Endothelial cell (in vitro differentiated cells): Measurements from ENCODE around the gene OR4F15. TPM values are rescaled to one million over a fixed set of nuclear protein-coding genes. Genes with fewer than 3 reads are reported as not detected.

Source experiments
- DNase-seq: peaks from one replicate; pipeline ENCODE4 v3.0.0; 2021; ENCODE audit warnings: low spot score
- H3K27ac Mint-ChIP-seq: one replicate; pipeline ENCODE4 v1.8.0; 2021; ENCODE audit warnings: mixed read lengths, inconsistent platforms; ENCODE audit not compliant: unreplicated experiment
- H3K27me3 Mint-ChIP-seq: one replicate; pipeline ENCODE4 v1.8.0; 2021; ENCODE audit warnings: mild to moderate bottlenecking, moderate library complexity, mixed read lengths, inconsistent platforms; ENCODE audit not compliant: unreplicated experiment
- H3K36me3 Mint-ChIP-seq: one replicate; pipeline ENCODE4 v1.8.0; 2021; ENCODE audit warnings: mild to moderate bottlenecking, low read depth, mixed read lengths, inconsistent platforms; ENCODE audit not compliant: unreplicated experiment
- H3K4me1 Mint-ChIP-seq: one replicate; pipeline ENCODE4 v1.8.0; 2021; ENCODE audit warnings: mild to moderate bottlenecking, mixed read lengths, inconsistent platforms; ENCODE audit not compliant: unreplicated experiment
- H3K4me3 Mint-ChIP-seq: one replicate; pipeline ENCODE4 v1.8.0; 2021; ENCODE audit warnings: mild to moderate bottlenecking, mixed read lengths, inconsistent platforms; ENCODE audit not compliant: unreplicated experiment
- H3K9me3 Mint-ChIP-seq: one replicate; pipeline ENCODE4 v1.8.0; 2021; ENCODE audit warnings: mixed read lengths, inconsistent platforms; ENCODE audit not compliant: unreplicated experiment
- CTCF ChIP-seq: fragments of 200-600 bp; sonication (generic); IDR thresholded peaks from one replicate; pipeline ENCODE4 v1.5.0; 2021; ENCODE audit warnings: antibody characterized with exemption; ENCODE audit not compliant: unreplicated experiment
- total RNA-seq: library from RNA; stranded (reverse); fragmentation: NEBNext Ultra II Directional; extraction: Animal tissue kit (Norgen Biotek cat#: 25700); gene quantifications from one replicate; pipeline ENCODE4 v1.2.1, GENCODE V29; 2021; ENCODE audit not compliant: unreplicated experiment

Gene OR4F15
- total RNA-seq, 1 donor from 2014 or later: not detected

GRCh38 chr15:101852356-101852755 is 40.4 kb downstream of the OR4F15 start:
- H3K9me3 Mint-ChIP-seq: no peaks in the 10 kb centered on the region
- no peaks in the 10 kb centered on the region for H3K36me3 Mint-ChIP-seq
- no peaks in the 10 kb centered on the region for H3K27me3 Mint-ChIP-seq
- no peak for DNase-seq
- no peaks in the 10 kb centered on the region for H3K4me1 Mint-ChIP-seq
- H3K4me3 Mint-ChIP-seq: no peak overlapping the region
- TF ChIP-seq CTCF: no peak
- no peak overlapping the region for H3K27ac Mint-ChIP-seq

Other genes with a start within 250 kb of the OR4F15 start
- gene TM2D3, start 159.8 kb upstream of the OR4F15 start, total RNA-seq: 37.7 TPM
- 8.2 TPM for gene TARS3, start 87.7 kb upstream of the OR4F15 start, total RNA-seq
- gene OR4F6, start 8.7 kb upstream of the OR4F15 start, total RNA-seq: not detected